GM19238 (cell line): Measurements from ENCODE around the gene ETFA.
"Not testable (repeated sequence)": the region's sequence is repeated elsewhere in the genome, so short reads cannot be mapped to it uniquely, and the experiment has no call there.

Source experiments
- DNase-seq: peaks from one replicate; pipeline ENCODE4 v3.0.0; 2011; ENCODE audit warnings: low spot score; ENCODE audit not compliant: insufficient read length

The ETFA gene

GRCh38 chr15:76282465-76282864 lies 28.8 kb downstream of the ETFA start:
- no peak for DNase-seq

- no peak for DNase-seq
Observed at GRCh38 chr15:76278651-76279050, 32.6 kb downstream of the ETFA start.

- DNase-seq = no peak
Observed at GRCh38 chr15:76274821-76275220, 36.4 kb downstream of the ETFA start.

- DNase-seq = no peak
Observed at GRCh38 chr15:76274226-76274625, 37.0 kb downstream of the ETFA start.

- DNase-seq = no peak
Observed at GRCh38 chr15:76270876-76271275, 40.4 kb downstream of the ETFA start.

- DNase-seq = no peak
Observed at GRCh38 chr15:76267077-76267476, 44.2 kb downstream of the ETFA start.

- not testable (repeated sequence) for DNase-seq
Observed at GRCh38 chr15:76265769-76266168, 45.5 kb downstream of the ETFA start.

- no peak for DNase-seq
Observed at GRCh38 chr15:76260246-76260938, 50.9 kb downstream of the ETFA start.

- DNase-seq = no peak
Observed at GRCh38 chr15:76259392-76259791, 51.9 kb downstream of the ETFA start.

GRCh38 chr15:76258460-76258859 lies 52.8 kb downstream of the ETFA start:
- no peak for DNase-seq

GRCh38 chr15:76253691-76254473 lies 57.4 kb downstream of the ETFA start:
- no peak for DNase-seq

- DNase-seq = no peak
Observed at GRCh38 chr15:76252249-76252648, 59.0 kb downstream of the ETFA start.

- DNase-seq = no peak
Observed at GRCh38 chr15:76251717-76252116, 59.6 kb downstream of the ETFA start.

GRCh38 chr15:76245072-76245610 lies 66.1 kb downstream of the ETFA start:
- no peak for DNase-seq

- no peak for DNase-seq
Observed at GRCh38 chr15:76239786-76240185, 71.5 kb downstream of the ETFA start.

GRCh38 chr15:76236350-76236749 lies 74.9 kb downstream of the ETFA start:
- no peak for DNase-seq

- DNase-seq = no peak
Observed at GRCh38 chr15:76235186-76235826, 76.0 kb downstream of the ETFA start.

GRCh38 chr15:76234337-76234889 lies 76.9 kb downstream of the ETFA start:
- no peak for DNase-seq

GRCh38 chr15:76233921-76234320 lies 77.3 kb downstream of the ETFA start:
- DNase-seq = no peak

GRCh38 chr15:76229266-76229665 lies 82.0 kb downstream of the ETFA start:
- no peak for DNase-seq

GRCh38 chr15:76223521-76223920 lies 87.7 kb downstream of the ETFA start:
- DNase-seq = no peak

- no peak for DNase-seq
Observed at GRCh38 chr15:76222159-76222558, 89.1 kb downstream of the ETFA start.
